HL-60/S4 treated with retinoic acid at 250 ng/mL for 4 days and 3 days (cell line): Measurements from ENCODE around the gene ZNF423.
"Not testable (repeated sequence)": the region's sequence is repeated elsewhere in the genome, so short reads cannot be mapped to it uniquely, and the experiment has no call there.

Experiments
- in situ Hi-C: fragments of 300-500 bp; cut with MboI; formaldehyde crosslinking; loops from 2 replicates; pipeline ENCODE4 v1.7.0; 2022; ENCODE audit warnings: low sequenced_read_pairs

ZNF423 gene

GRCh38 chr16:49701065-49701685 is 154.7 kb downstream of the ZNF423 start:
- in situ Hi-C loops, result no loop called here

DNA sequence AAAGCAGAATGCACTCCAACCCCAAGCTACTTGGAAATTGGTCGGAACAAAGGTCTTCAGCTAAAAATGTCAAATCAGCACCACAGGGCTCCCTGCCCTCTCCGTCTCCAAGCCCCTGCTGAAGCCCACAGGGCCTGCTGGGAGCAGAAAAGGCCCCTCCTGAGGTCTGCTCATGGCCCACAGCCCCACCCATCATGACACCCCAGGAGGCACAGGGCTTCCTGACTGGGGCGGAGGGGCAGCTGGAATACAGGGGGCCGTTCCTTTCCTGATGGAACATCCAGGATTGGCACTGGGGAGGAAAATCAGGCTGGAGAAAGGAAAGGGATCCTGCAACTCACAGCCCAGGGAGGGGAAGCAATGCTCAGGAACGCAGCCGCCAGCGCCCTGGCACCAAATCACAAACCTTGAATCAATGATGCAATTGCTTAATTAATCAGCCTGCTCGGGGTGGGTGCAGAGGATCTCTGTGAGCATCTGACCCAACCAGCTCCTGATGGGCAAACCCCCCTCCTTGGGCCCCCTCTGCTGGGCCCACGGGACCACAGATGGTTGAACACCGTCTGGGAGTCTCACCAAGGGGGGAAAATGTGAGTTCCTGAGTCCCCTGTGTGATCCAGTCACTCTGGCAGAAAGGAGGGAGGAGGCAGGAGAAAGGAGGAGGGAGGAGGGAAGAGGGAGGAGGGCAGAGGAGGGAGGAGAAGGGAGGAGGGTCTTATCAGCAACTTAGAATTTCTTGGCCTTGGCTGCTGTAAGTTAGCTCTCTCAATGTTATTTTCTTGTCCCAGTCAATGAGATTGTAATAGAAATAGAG is 155.5 kb downstream of the ZNF423 start:
- in situ Hi-C loops, result no loop called here

DNA sequence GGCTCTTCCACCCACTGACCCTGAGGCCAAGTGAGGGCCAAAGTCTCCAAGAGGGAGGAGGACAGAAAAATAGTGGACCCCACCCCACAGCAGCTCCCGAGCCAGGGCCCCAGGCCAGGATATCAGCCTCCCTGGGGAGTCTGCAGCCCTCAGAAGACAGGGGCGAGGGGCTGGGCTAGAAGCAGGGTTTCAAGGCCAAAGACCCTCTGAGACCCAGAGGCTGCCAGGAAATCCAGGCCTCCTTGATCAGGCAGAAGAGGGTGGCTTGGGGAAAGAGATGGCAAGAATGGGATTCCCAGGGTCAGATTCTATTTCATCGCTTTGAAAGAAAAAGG is 156.1 kb downstream of the ZNF423 start:
- in situ Hi-C loops, result no loop called here

DNA sequence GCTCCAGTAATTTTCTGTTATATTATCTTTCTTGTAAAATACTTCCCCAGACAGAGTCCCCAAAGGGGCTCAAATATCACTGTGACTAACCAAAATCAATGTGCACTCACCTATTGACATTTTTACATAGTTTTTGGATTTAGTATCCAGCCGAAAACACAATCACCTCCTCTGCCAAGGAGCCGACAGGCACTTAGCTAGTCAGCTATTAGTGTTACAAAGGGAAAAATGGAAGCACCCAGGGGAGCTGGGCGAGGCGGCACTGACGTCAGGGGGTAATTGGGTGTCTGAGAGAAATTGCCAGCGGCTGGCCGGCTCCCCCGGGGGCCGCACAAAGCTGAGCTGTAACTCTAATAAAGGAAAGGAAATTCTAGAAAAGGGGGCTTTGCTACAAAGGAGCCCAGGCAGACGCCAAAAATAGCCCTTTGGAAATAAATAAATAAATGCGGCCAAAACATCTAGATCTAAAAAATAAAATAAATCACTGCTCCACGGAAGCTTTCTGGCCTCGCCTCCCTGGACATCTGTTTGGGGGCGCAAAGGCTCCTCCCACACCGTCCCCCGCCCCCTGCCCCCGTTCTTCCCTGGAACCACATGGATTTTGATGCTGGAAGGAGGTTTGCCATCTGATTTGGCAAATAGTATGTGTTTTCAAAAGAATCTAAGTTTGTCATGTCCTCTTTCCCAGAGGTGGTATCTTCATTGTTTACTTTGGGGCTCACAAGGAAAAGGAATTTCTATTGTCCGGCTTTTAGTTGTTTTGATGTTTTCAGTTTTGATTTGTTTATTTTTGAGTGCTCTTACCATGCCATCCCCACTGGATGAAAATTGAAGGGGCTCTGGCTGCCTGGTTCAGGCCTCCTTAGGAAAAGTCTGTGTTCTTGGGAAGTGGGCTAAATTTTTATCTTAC is 156.7 kb downstream of the ZNF423 start:
- in situ Hi-C loops, result no loop called here

GRCh38 chr16:49698453-49698815 is 157.5 kb downstream of the ZNF423 start:
- in situ Hi-C loops, result no loop called here

DNA sequence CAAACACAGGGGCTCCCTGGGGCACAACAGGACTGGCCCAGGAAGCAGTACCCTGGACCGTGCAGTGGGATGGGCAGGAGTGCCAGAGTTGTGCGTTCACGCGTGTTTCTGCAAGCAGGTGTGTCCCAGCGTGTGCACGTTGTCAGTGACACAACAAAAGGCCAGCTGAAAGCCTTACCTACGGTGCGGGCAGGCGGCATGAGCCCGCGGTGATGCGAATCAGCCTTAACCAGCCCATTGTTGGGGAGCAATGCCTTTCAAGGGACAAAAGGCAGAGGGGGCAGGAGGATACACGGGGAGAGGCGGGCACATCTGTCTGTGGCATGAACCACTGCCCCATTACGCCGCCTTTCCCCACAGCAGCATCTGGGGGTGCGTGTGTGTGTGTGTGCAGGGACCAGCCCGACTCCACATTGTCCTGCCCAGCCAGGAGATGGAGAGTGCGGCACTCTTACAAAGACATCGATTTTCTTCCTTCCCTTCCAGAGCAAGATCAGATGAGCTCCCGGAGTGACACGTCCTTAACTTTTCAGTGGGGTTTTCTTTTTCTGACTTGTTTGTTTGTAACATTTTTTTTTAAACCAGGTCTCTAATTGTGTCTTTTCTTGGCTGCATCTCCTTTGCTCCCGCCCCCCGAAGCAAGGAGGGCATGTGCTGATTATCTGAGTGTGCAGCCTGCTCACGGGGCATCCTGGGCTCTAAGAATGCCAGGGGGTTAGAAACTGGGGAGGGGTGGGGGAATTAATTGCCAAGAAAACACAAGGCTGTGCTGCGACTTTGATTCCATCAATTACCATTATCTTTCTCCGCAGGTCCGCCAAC is 158.1 kb downstream of the ZNF423 start:
- in situ Hi-C loops, result no loop called here

DNA sequence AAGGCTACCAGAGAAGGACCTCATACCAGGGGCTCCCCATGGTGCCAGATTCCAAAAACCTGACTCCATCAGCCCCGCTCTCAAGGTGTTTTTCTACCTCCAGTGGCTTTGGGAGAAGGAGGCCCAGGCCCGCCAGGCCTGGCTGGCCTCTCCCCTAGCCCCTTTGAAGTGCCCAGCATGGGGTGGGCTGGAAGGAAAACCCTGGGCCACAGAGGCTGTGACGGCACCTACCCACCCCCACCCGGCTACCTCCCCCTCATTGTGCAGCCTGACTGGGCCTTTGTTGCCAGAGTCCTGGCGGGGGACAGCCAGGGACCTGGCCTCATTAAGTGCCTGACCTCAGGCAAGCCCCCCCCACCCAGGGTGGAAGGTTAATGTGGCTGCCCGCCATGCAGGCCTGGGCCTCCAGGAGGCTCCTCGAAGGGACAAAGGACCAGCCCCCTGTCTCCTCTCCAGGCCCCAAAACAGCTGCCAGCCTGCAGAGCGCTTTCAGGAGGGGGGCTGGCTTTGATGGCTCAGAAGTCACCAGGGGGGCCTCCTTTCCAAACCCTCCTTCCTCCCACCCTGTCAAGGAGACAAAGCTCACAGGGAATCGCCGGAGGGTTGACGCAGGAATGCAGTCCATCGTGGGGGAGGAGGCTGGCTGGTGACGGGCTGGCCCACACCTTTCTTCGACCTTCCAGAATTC is 159.4 kb downstream of the ZNF423 start:
- in situ Hi-C loops, result no loop called here

- in situ Hi-C loops, result no loop called here
Measured at GRCh38 chr16:49695782-49696413, 160.0 kb downstream of the ZNF423 start.

DNA sequence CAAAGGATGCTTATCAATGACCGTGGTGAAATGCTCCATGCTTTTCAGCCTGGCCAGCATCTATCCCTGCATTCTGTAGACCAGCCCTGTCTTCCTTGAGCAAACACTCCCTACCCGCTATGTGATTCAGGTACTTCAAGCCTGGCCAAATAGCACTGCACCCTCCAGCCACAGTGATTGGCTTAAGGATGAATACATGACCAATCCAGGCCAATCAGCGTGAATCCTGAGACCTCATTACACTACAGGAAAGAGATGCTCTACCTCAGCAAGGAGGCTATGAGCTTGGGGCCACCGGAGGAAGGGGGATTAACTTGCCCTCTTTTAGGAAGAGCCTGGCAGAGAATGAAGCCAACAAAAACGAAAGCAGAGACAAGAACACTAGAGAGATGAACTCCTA is 162.5 kb downstream of the ZNF423 start:
- in situ Hi-C loops, result no loop called here

- in situ Hi-C loops, result no loop called here
Measured at GRCh38 chr16:49690778-49691177, 165.1 kb downstream of the ZNF423 start.

GRCh38 chr16:49688036-49688697 is 167.7 kb downstream of the ZNF423 start:
- in situ Hi-C loops, result no loop called here

DNA sequence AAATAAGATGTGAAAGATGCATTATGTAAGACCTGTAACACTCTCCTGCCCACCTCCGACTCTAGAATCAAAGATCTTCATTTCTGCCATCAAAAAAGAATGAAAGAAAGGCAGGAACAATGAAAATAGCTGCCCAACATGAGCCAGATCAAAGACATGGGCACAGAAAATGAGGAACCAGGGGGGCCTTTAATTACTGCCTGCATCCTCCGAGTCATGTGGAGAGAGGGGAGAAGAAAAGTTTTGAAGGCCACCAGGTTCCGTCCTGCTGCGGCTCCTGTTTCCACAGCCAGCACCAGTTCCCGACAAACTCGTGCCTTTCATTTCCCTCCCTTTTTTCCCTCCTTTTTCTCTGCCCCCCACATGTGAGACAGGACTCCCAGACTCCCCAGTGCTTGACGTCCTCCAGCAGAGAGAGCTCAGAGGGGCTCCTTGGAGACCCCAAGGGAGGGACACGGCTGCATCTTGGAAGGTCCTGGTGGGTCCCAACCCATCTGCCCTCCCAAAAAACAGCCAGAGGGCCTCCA is 168.4 kb downstream of the ZNF423 start:
- in situ Hi-C loops, result no loop called here

GRCh38 chr16:49684696-49685095 is 171.2 kb downstream of the ZNF423 start:
- in situ Hi-C loops, result no loop called here

DNA sequence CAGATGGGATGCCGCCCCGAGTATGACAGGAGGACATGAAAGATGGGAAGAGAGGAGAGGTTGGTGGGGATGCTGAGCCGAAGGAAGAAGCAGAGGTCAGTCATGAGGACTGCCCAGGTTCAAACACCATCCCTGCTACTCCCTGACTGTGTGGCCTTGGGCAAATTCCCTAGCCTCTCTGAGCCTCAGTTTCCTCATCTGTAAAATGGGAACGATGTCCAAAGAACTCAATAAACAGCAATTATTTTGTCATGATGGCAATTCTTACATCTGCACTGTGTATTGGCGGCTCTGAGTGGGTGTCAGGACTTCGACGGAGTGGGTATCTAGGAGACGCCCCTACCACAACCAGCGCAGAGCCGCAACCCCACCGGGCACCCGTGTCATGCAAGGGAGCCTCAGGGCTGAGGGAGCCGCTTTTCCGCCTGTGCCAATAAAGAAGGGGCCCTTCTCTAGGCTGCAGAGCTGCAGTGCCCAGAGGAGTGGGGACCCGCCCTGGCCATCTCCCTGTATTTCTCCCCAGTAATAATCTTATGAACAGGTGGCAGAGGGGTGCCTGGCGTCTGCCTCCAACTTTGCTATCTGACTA is 173.2 kb downstream of the ZNF423 start:
- in situ Hi-C loops, result no loop called here

DNA sequence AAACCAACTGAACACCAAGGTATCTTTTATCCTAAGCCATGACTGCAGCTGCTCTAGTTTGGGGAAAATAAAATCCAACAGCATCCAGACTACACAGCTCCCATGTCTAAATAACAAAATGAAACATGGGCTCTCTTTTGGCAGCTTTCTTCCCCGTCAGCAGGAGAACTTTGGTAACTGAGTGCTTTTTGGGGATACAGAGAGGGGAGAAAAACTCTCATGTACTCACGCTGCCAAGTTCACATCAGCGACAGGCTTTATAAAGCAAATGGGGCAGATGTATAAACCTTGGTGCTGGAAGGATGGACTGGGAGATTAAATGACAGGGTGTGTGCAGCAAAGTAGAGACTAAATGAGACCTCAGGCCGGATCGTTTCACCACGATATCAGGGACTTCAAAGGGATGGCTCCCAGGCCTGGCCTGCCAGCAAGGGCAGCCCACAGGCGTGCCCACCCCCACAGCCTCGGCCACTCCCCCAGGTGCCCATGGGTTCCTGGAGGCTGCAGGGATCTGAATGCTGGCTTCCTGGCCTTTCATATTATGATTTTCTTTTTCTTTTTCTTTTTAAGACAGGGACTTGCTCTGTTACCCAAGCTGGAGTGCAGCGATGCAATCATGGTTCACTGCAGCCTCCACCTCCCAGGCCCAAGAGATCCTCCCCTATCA is 174.6 kb downstream of the ZNF423 start:
- in situ Hi-C loops, result no loop called here

- in situ Hi-C loops, result no loop called here
Measured at GRCh38 chr16:49679095-49679494, 176.8 kb downstream of the ZNF423 start.

DNA sequence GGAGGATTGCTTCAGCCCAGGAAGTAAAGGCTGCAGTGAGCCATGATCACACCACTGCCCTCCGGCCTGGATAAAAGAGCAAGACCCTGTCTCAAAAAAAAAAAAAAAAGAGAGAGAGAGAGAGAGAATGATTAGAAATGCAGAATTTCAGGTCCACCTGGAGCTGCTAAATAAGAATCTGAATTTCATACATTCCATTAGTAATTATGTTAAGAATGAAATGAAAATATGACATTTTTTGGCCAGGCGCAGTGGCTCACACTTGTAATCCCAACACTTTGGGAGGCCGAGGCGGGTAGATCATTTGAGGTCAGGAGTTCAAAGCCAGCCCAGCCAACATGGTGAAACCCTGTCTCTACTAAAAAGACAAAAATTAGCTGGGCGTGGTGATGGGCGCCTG is 178.3 kb downstream of the ZNF423 start:
- in situ Hi-C loops, result not testable (repeated sequence)

- in situ Hi-C loops, result no loop called here
Measured at GRCh38 chr16:49675413-49675812, 180.5 kb downstream of the ZNF423 start.
